ENCODE data around the gene LSG1.

The LSG1 gene

GRCh38 chr3:194638991-194639605 is 32.9 kb downstream of the LSG1 start:
- no peak for TF ChIP-seq CTCF (IDR thresholded peaks at IDR 0.05)

- TF ChIP-seq CTCF (IDR thresholded peaks at IDR 0.05) = no peak
These were observed 34.2 kb downstream of the LSG1 start for GRCh38 chr3:194637541-194638400.

- no peak for TF ChIP-seq CTCF (IDR thresholded peaks at IDR 0.05)
These were observed 34.9 kb downstream of the LSG1 start for GRCh38 chr3:194637066-194637465.

- TF ChIP-seq CTCF (IDR thresholded peaks at IDR 0.05) = peak; percentile 74
These were observed 38.5 kb downstream of the LSG1 start, which contains the start of gene TMEM44 for GRCh38 chr3:194633349-194634004. TSS of gene TMEM44 (minus strand) at chr3:194633419. CDS start at chr3:194633215, 204 bp downstream.

- no peak for TF ChIP-seq CTCF (IDR thresholded peaks at IDR 0.05)
These were observed 39.1 kb downstream of the LSG1 start for GRCh38 chr3:194632809-194633348.

- no peak for TF ChIP-seq CTCF (IDR thresholded peaks at IDR 0.05)
These were observed 39.7 kb downstream of the LSG1 start for GRCh38 chr3:194632226-194632808.

- no peak for TF ChIP-seq CTCF (IDR thresholded peaks at IDR 0.05)
These were observed 40.3 kb downstream of the LSG1 start for GRCh38 chr3:194631696-194632095.
